GM21423 (cell line): ENCODE data around the gene CHST1.

ENCODE experiments used
- ATAC-seq: cut with Tn5 transposase; IDR thresholded peaks from one replicate; pipeline ENCODE4 v1.9.1; 2021; ENCODE audit warnings: mild to moderate bottlenecking, moderate library complexity; ENCODE audit not compliant: unreplicated experiment

Gene CHST1

DNA sequence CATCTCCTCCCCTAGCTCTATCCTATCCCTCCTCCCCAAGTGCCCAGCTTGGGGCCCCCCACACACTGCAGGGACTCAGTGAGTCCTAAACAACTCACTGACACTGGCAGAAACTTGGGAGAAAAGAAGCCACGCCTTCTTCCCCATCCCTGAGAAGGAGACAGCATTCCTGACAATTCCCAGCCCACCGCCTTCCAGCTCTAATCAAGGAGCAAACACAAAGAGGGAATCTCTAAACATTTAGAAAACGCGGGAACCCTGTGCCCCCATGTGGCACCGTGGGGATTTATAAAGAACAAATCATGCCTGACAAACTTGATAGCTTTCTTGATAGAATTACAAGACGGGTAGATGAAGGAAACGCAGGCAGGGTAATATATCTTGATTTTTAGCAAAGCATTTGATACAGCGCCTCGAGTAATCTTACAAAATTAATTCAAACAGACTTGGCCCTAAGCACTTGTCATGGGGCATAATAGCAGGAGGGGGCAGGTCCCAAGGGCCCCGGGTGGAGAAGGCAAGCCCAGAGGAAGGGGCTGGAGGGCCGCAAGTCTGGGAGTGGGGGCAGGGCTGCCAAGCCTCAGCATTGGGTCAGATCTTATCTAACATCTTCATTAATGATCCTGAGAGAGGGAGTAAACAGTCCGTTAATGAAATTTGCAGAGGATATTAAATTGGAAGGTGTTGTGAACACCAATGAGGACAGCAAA is 4.5 kb downstream of the CHST1 start:
- ATAC-seq, result no peak

DNA sequence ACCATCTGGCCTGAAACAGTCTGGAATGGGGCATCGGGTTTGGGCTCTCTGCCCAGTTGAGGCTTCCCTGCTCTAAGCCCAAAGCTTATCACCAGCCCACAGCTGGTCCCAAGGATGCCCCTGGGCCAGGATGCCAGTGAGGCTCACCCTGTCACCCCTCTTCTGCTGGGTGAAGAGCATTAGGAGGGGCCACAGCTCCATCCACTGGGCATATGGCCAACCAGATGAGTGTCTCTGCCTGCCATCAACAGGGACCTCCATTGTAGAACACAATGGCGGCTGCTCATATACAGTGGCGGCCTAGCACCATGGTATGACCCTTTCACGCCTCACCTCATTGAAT is 5.6 kb downstream of the CHST1 start:
- no peak for ATAC-seq

DNA sequence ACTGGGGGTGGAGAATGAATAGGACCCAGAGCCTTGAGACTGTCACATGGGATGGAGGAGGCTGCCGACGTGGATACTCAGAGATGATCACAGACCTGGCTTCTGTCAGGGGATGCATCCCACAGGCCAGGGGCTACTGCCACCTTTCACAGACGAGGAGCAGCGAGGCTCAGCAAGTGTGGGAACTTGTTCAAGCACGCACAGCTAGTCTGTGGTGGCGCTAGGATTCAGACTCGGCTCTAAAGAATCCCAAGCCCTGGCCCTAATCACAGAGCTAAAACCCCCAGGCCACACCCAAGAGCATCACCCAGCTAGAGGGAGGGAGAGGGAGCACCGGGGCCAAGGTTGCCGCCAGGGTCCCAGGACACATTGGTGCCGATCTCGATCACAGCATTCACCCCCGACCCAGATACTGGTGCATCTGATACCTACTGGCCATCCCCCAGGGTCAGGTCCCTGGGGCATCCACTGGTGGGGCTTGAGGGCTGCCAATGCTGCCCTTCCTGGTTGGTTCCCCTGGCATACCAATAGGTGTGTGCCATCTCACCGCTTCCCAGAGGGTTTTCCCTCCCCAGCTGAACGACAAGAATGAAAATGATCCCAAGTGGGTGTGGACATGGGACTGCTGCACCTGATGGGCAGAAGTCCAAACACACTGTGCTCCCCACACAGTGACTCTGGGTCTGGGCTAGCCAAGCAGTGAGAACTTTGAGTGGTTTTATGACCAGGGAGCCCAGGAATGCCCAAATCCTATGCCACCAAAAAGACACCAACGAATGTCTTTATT is 6.2 kb downstream of the CHST1 start:
- no peak for ATAC-seq

DNA sequence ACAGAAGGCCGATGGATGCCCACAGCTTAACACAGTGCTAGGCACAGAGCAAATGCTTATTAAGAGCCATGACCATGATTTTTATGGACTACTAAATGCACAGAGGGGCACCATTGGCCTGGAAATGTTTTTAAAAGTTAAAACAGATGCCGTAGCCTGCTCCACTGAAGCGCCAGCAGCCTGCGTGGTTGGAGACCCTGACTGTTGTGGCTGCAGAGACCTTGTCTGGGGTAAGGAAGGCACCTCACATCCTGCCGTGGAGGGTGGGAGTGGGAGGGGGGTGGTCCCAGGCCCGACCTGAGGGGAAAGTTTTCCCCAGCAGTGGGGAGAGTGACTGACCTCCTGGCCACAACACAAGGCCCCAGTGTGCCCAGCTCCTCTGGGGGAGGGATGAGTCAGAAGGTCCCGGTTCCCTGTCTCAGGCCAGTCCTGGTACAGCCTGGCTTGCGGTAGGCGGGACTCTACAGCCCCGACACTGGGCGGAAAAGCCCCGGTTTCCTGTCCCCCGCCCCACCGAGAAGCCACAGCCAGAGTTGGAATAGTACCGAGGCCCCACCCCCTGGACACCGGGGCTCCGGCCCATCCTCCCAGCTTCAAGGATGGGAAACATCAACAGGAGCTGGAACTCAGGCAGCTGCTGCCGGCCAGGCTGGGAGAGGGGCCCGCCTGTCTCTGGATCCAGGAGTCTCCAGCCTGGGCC is 7.0 kb downstream of the CHST1 start:
- ATAC-seq, result no peak

DNA sequence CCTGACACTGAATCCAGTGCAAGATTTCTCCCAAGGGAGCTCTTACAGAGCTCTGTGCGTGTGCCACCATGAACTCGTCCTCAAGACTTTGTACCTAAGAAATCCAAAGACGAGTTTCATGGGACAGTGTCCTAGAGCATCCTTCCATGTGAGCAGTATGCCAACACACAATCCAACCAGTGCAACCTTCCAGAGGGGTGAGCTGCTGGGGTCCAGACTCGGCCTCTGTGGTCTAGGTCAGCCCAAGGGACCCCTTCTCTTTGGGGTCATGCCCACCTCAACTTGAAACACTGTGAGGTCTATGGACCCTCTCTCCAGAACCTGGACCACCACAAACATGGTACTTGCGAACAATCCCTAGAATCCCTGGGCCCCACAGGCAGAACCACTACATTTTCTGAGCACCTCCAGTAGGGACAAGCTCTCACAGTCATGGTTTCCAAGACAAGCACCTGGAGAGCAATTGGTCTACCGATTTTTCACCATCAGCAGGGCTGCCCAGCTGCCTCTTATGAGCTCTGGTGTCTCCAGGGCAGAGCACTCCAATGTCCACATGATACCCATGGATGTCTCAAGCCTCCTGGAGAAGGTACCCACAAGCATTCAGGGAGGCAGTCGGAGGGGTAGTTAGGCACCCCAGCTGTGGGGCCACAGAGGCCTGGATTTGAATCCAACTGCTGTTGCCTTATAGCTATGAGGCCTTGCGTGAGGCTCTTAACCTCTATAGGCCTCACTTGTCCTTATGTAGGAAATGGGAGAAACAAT is 7.7 kb downstream of the CHST1 start:
- no peak for ATAC-seq

DNA sequence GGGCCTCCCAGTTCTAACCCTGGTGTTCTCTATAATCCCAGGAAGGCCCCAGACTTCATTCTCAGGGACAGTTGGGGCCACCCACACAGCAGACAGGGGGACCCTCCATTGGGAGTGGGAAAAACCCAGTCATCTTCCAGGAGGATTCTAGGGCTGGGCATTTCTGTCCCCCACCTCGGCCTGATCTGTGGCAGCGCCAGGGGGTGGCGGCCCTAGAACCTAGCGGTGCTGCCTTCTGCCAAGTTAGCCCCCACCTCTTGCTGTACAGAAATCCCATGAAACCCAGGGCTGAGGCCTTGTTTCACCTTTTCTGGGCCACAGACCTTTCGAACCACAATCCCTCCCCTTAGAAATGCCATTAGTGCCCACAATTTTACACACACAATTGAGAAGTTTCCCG is 9.6 kb downstream of the CHST1 start:
- ATAC-seq, result no peak

DNA sequence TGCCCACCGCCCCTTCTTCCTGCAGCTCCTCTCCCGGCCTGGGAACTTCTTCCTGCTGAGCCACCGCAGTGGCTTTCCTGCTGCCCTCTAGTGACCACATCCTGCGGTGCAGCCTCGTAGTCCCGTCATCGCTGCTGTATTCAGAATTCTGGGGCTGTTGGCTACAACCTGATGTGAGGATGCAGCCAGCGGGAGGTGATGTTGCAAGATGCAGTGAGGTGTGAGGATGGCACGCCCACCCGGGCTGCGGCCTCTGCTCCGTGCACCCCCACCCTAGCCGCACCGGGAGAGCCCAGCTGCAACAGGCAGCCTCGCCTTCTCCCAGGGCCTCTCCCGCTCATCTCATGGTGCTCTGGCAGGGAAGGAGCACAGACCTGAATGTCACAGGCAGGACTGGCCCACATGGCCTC is 10.1 kb downstream of the CHST1 start:
- no peak for ATAC-seq

DNA sequence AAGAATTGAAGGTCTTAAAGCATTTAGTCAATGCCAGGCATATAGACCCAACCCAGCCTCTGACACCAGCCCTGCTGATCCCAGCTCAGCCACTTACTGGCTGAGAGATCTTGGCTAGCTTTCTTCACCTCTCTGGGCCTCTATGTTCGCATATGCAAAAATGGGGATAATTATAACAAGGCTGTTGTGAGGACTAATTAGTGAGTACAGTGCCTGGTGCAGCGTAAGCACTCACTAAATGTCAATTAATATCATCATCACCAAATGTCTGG is 10.5 kb downstream of the CHST1 start:
- no peak for ATAC-seq

DNA sequence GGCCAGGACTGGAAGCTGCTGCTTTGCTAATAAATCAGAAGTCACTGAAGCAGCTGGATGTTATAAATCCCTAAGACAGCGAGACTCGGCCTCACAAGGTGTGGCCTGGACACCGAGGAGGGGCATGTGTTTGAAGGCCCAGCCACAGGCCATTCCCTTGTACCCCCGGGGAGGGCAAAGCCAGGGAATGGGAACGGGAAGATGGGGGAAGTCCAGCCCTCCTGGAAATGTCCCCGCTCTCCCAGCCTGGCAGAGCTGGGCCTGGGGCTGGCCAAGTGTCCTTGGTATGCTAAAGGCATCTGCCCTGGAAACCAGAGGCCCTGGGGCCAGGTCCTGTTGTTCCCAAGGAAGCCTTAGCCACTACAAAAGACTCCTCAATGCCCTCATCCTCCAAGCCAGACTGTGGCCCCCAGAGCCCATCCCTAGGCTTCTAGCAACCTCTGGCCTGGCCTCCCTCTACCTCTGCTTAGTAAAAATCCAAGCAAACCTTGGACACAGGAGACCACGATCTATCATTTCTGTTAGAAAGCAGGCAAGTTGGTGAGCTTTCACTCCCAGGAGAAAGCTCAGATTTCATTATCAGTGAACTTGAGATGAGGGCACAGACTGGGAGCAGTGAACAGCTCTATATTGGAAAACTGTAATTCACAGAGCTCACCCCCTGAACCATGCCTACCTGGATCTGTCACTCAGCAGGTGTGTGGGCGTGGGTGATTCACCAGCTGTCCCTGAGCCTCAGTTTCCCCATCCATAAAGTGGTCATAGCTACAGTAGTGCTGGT is 11.0 kb downstream of the CHST1 start:
- ATAC-seq, result no peak

DNA sequence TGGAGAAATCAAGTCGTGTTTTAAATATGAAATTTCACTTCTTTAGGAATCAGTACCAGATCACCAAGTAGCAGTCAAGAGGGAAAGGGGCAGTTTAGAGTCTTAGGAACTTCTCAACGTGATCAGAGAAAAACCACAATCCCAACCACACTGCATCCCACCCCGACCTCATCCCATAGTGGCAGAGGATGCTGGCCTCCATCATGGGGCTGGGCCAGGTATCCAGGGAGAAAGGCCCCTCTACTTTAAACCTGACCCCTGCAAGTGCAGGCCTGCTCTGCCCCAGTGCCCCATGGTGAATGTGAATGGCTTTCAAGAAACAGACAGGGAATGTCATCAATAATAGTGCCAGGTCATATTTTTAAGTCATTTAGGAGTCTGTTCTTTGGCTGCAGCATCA is 12.1 kb downstream of the CHST1 start:
- ATAC-seq, result no peak

DNA sequence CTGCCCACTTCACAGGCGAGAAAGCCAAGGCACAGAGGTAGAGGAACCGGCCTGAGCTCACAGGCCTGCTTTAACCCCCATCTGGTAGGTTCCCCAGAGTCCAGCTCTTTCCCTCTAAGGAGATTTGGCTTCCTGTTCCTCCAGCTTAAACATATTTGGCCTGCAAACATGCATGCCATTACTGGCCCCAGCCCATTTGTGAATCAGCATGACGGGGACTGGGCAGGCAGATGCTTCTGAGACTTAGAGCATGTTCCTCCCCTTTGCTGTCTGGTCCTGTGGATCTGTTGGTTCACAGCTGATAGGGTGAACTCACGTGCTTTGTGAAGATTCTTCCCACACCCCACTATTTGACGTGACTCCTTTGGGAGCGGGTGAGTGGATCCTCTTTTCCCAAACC is 12.6 kb downstream of the CHST1 start:
- ATAC-seq, result no peak

DNA sequence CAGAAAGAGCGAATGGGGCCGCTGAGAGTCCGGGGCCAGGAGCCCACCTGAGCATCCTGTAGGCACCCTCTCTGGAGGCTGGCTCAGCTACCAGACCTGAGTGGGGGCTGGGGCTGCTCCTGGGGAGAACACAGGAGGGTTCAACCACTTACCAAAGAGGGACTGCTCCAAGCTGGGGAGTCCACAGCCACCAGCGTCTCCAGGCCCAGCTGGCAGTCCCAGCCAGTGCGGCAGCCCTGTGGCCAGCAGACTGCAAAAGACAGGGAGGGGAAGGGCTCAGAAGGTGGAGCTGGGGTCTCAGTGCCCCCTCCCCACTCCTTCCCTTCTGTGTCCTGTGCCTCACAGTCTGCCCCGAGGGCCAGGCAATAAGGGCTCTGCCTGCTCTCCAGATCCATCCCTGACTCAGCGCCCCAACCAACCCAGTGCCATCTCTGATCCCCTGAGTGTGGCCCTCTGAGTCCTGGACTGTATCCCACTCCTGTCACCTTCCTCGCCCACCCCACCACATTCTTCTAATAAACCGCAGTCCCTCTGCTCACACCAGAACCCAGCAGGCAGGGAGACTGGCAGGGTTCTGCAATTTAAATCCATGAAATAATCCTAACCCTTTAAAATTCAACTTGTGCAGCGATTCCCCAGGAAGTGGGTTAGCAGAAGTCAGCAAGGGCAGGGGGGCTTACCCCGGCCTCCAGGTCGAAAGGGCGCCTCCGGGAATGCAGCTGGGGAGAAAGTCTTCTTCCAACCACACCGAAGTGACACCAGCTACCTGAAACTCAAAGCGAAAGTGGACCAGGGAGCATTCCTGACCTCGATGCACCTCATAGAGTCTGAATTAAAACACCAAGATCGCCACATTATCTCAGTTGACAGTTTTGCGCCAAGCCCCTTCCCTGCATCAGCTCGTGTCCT is 13.3 kb downstream of the CHST1 start:
- ATAC-seq, result no peak

DNA sequence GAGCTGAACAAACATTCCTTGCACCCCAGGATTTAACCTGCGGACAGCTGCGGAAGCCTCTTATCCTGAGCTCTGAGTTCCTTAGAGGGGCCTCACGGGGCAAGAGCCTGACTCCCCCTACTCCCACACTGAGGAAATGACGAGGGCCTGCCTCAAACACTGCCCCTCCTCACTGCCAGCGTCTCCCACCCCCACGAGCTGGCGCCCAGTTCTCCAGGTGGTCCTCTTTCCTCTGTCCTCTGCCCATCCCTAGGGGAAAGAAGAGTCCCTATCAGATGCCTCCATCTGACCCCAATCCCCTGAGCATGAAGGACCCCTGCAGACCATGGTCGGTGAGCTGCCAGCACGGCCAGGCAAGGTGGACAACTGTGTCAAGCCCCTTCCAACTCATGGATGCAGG is 14.3 kb downstream of the CHST1 start:
- no peak for ATAC-seq

DNA sequence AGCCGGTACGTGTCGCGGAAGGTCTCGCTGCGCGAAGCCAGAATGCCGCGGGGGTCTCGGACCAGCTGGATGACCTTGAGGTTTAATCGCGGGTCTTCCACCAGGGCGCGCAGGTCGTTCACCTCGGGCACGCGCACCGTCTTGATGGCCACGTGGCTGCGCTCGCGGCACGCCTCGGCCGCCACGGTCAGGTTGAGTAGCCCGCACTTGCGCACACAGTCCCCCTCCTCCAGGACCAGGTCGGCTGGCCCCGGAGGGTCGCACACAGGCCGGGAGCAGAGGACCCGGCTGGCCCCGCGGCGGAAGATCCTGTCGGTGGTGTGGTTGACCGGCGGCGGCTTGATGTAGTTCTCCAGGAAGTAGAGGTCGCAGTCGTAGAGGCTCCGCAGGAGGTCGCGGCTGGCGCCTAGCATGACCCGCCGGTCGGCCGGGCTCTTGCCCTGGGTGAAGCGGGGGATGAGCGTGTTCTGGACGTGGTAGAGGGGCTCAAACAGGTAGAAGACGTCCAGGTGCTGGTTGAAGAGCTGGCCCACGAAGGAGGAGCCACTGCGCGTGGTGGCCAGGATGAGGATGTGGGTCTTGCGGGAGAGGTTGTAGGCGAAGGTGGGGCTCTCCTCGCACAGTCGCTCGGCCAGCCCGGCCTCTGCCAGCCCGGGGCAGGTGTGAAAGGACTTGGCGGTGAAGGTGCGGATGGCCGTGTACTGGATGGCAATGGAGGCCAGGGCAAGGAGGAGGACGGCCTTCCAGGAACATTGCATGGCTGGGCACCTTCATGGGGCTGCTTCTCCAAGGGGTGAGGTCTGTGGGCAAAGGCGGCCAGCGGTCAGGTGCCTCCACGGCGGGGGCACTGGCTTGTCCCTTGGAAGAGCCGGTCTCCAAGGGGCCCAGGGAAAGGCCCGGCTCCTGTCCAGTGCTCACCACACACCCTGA is 15.0 kb downstream of the CHST1 start:
- ATAC-seq, result no peak

DNA sequence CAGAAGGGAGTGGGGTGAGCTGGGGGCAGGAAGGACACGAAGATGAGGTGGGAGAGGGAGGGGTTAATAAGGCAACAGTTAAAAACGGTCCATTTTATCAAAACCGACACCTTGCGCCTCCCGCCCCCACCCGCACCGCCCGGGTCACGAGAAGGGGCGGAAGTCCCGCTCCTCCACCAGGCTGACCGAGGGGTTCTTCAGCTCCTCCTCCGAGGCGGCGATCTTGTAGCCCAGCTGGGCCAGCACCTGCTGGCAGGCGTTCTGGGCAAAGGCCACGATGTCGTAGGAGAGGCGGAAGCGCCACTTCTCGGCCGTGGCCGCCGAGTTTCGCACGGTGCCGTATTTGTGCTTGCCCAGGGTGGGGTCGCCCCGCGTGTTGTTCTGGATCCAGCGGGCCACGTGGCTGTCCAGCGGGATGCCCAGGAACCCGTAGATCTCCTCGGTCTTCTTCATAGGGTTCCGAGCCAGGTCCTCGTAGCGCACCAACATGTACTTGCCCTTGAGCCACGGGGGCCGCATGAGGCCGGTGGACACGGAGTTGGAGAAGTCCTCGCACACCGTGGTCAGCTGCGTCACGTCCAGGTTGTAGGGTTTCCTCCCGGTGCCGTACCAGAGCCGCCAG is 15.8 kb downstream of the CHST1 start:
- ATAC-seq, result no peak

DNA sequence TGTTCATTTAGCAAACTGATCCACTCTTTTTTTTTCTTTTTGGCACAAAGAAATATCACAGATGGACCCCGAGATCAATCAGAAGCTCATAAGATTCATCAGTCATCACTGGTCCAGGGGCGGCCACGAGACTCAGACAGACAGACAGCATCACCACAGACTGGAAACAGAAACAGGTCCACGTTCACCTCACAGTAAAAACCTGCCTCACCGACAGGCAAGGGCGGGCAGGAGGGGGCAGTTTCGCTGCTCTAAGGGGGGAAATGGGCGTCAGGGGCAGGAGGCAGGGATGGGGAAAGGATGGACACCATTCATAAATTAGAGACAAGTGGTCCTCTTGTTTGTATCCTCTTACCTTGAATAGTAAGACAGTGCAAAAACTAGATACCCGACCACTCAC is 16.5 kb downstream of the CHST1 start:
- no peak for ATAC-seq

DNA sequence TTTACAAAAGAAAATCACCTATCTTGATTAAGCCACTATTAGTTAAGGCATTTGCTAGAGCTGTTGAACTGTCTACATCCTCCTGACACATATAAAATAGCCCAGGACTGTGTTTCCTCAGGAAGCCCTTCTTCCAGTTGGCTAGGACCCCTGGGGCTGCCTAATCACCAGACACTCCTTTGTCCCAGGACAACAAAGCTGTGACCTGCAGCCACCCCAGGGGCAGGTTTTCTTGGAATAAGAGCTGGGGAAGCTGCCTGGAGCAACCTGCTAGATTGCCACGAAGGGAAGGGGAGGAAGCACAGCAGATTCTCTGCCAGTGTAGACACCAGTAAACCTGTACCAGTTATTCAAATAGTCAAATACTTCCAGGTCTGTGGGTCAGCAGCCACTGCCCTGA is 17.6 kb downstream of the CHST1 start:
- no peak for ATAC-seq

DNA sequence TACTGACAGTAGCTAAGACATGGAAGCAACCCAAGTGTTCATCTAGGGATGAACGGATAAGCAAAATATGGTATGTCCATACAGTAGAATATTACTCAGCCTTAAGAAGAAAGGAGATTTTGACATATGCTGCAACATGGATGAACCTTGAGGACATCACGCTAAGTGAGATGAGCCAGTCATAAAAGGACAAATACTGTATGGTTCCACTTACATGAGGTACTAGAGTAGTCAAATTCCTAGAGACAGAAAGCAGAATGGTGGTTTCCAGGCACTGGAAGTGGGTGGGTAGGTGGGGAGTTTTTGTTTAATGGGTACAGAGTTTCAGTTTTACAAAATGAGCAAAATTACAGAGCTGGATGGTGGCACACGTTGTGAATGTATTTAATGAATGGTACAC is 18.1 kb downstream of the CHST1 start:
- no peak for ATAC-seq
